SW480 (cell line): ENCODE data around the gene QSOX1.
"Not testable (repeated sequence)": the region's sequence is repeated elsewhere in the genome, so short reads cannot be mapped to it uniquely, and the experiment has no call there.

Experiments used
- DNase-seq: peaks from one replicate; pipeline ENCODE4 v3.0.0-alpha.2; 2016; ENCODE audit warnings: low spot score

QSOX1 gene

GRCh38 chr1:180188684-180189175 lies 34.1 kb downstream of the QSOX1 start:
- no peak for DNase-seq

- no peak for DNase-seq
Observed at GRCh38 chr1:180190091-180190490, 35.4 kb downstream of the QSOX1 start.

- no peak for DNase-seq
Observed at GRCh38 chr1:180192172-180192571, 37.5 kb downstream of the QSOX1 start.

GRCh38 chr1:180193141-180194047 lies 38.7 kb downstream of the QSOX1 start:
- no peak for DNase-seq

GRCh38 chr1:180194048-180194425 lies 39.4 kb downstream of the QSOX1 start:
- no peak for DNase-seq

- DNase-seq = no peak
Observed at GRCh38 chr1:180194546-180195207, 40.0 kb downstream of the QSOX1 start.

- DNase-seq = no peak
Observed at GRCh38 chr1:180195401-180195800, 40.7 kb downstream of the QSOX1 start.

GRCh38 chr1:180195916-180196315 lies 41.2 kb downstream of the QSOX1 start:
- no peak for DNase-seq

- no peak for DNase-seq
Observed at GRCh38 chr1:180196436-180197003, 41.9 kb downstream of the QSOX1 start.

GRCh38 chr1:180197231-180197630 lies 42.6 kb downstream of the QSOX1 start:
- no peak for DNase-seq

- DNase-seq = no peak
Observed at GRCh38 chr1:180198196-180198595, 43.5 kb downstream of the QSOX1 start.

- no peak for DNase-seq
Observed at GRCh38 chr1:180198611-180199010, 43.9 kb downstream of the QSOX1 start.

GRCh38 chr1:180199018-180199417 lies 44.3 kb downstream of the QSOX1 start:
- no peak for DNase-seq

- DNase-seq = no peak
Observed at GRCh38 chr1:180201451-180202200, 47.0 kb downstream of the QSOX1 start.

- DNase-seq = not testable (repeated sequence)
Observed at GRCh38 chr1:180202588-180202987, 47.9 kb downstream of the QSOX1 start.

GRCh38 chr1:180204231-180204630 lies 49.6 kb downstream of the QSOX1 start:
- DNase-seq = no peak

- no peak for DNase-seq
Observed at GRCh38 chr1:180206581-180206980, 51.9 kb downstream of the QSOX1 start.

- DNase-seq = no peak
Observed at GRCh38 chr1:180208264-180208663, 53.6 kb downstream of the QSOX1 start.

- DNase-seq = peak; percentile 33
Observed at GRCh38 chr1:180210008-180210620, 55.4 kb downstream of the QSOX1 start.

- no peak for DNase-seq
Observed at GRCh38 chr1:180211156-180211859, 56.6 kb downstream of the QSOX1 start.

- no peak for DNase-seq
Observed at GRCh38 chr1:180211860-180212229, 57.2 kb downstream of the QSOX1 start.
